KMS-11 (cell line): ENCODE measurements around the gene ONECUT3.

Source experiments
- H2AFZ ChIP-seq: fragments of 200-600 bp; sonication (generic); 2 replicates; pipeline ENCODE4 v1.6.1; 2016; ENCODE audit warnings: antibody characterized with exemption, mixed run types, low read depth
- H3K27ac ChIP-seq: fragments of 200-600 bp; sonication (generic); 2 replicates; pipeline ENCODE4 v1.6.1; 2016; ENCODE audit warnings: mild to moderate bottlenecking, mixed run types
- H3K27me3 ChIP-seq: fragments of 200-600 bp; sonication (generic); 2 replicates; pipeline ENCODE4 v1.6.1; 2017; ENCODE audit warnings: mild to moderate bottlenecking, low read depth, mixed run types, moderate library complexity; ENCODE audit not compliant: insufficient read depth
- H3K36me3 ChIP-seq: fragments of 200-600 bp; sonication (generic); 2 replicates; pipeline ENCODE4 v1.6.1; 2017; ENCODE audit warnings: mild to moderate bottlenecking, mixed run types; ENCODE audit not compliant: insufficient read depth
- H3K4me1 ChIP-seq: fragments of 200-600 bp; sonication (generic); 2 replicates; pipeline ENCODE4 v1.6.1; 2016; ENCODE audit warnings: mild to moderate bottlenecking, low read depth, mixed run types; ENCODE audit not compliant: poor library complexity, severe bottlenecking
- H3K4me2 ChIP-seq: fragments of 200-600 bp; sonication (generic); 2 replicates; pipeline ENCODE4 v1.7.0; 2016; ENCODE audit warnings: mild to moderate bottlenecking, mixed run types
- H3K4me3 ChIP-seq: fragments of 200-600 bp; sonication (generic); IDR thresholded peaks from 2 replicates; pipeline ENCODE4 v1.6.1; 2017; ENCODE audit warnings: low read depth, low read length, mixed read lengths; ENCODE audit not compliant: insufficient read depth
- H3K79me2 ChIP-seq: fragments of 200-600 bp; sonication (generic); 2 replicates; pipeline ENCODE4 v1.6.1; 2016; ENCODE audit warnings: low read depth, mixed run types; ENCODE audit not compliant: insufficient read depth
- H3K9ac ChIP-seq: fragments of 200-600 bp; sonication (generic); 2 replicates; pipeline ENCODE4 v1.6.1; 2016; ENCODE audit warnings: mild to moderate bottlenecking, mixed run types
- H4K20me1 ChIP-seq: fragments of 200-600 bp; sonication (generic); 2 replicates; pipeline ENCODE4 v1.6.1; 2016; ENCODE audit warnings: mild to moderate bottlenecking, mixed run types; ENCODE audit not compliant: insufficient read depth
- CTCF ChIP-seq: fragments of 200-600 bp; sonication (generic); conservative IDR thresholded peaks from 2 replicates; pipeline ENCODE4 v1.6.1; 2017; ENCODE audit warnings: low read depth, mild to moderate bottlenecking, antibody characterized with exemption, low read length, moderate library complexity, mixed read lengths

The ONECUT3 gene

GRCh38 chr19:1816530-1817298 lies 63.4 kb downstream of the ONECUT3 start:
- no peaks in the 10 kb centered on the region for H3K27me3 ChIP-seq
- H2AFZ ChIP-seq: no peak overlapping the region
- H3K4me2 ChIP-seq: no peak overlapping the region
- peaks cover 3% of the 10 kb centered on the region for H3K4me1 ChIP-seq
- TF ChIP-seq CTCF: no peak
- no peak overlapping the region for H3K27ac ChIP-seq
- H4K20me1 ChIP-seq: no peaks in the 10 kb centered on the region
- H3K36me3 ChIP-seq: no peaks in the 10 kb centered on the region
- no peak overlapping the region for H3K9ac ChIP-seq
- no peaks in the 10 kb centered on the region for H3K79me2 ChIP-seq
- H3K4me3 ChIP-seq: no peak overlapping the region

- Histone ChIP-seq H3K9ac (no peak overlapping the region), H3K4me2 (no peak overlapping the region), H3K79me2 (no peaks in the 10 kb centered on the region), H3K4me3 (no peak overlapping the region), H2AFZ (no peak overlapping the region), H3K27ac (no peak overlapping the region), H4K20me1 (no peaks in the 10 kb centered on the region), H3K27me3 (no peaks in the 10 kb centered on the region), H3K36me3 (no peaks in the 10 kb centered on the region), H3K4me1 (no peaks in the 10 kb centered on the region)
- no peak for TF ChIP-seq CTCF
Observed at GRCh38 chr19:1817553-1818179, 64.4 kb downstream of the ONECUT3 start.

GRCh38 chr19:1818549-1819195 lies 65.4 kb downstream of the ONECUT3 start:
- no peaks in the 10 kb centered on the region for H3K27me3 ChIP-seq
- TF ChIP-seq CTCF: no peak
- no peaks in the 10 kb centered on the region for H4K20me1 ChIP-seq
- H3K9ac ChIP-seq: no peak overlapping the region
- no peaks in the 10 kb centered on the region for H3K79me2 ChIP-seq
- H2AFZ ChIP-seq: no peak overlapping the region
- H3K27ac ChIP-seq: no peak overlapping the region
- H3K4me1 ChIP-seq: no peaks in the 10 kb centered on the region
- H3K36me3 ChIP-seq: no peaks in the 10 kb centered on the region
- H3K4me2 ChIP-seq: no peak overlapping the region
- H3K4me3 ChIP-seq: no peak overlapping the region

- Histone ChIP-seq H3K27me3 (no peaks in the 10 kb centered on the region), H3K4me3 (no peak overlapping the region), H4K20me1 (no peaks in the 10 kb centered on the region), H3K4me2 (no peak overlapping the region), H3K9ac (no peak overlapping the region), H3K27ac (no peak overlapping the region), H3K36me3 (no peaks in the 10 kb centered on the region), H3K4me1 (no peaks in the 10 kb centered on the region), H3K79me2 (no peaks in the 10 kb centered on the region), H2AFZ (no peak overlapping the region)
- no peak for TF ChIP-seq CTCF
Observed at GRCh38 chr19:1819341-1820255, 66.3 kb downstream of the ONECUT3 start.
